Endothelial cell of coronary artery (primary cell): ENCODE results near the gene RARA. TPM values are rescaled to one million over a fixed set of nuclear protein-coding genes. Genes with fewer than 3 reads are reported as not detected.

Experiments used
- total RNA-seq: library from RNA; depleted of rRNA; stranded (reverse); fragments of >200 nt; gene quantifications from 2 replicates; pipeline ENCODE4 v1.2.3, GENCODE V29; 2014

The RARA gene
- total RNA-seq, result 7.6 and 11.5 TPM in 2 replicates

GRCh38 chr17:40309031-40309948 is at the start of gene RARA:
RARA (plus strand) TSS chr17:40309180; CDS start chr17:40331219, 22,039 bp downstream.

GRCh38 chr17:40287494-40288369 is 21.2 kb upstream of the RARA start, which contains the start of gene CDC6:
CDC6 (plus strand) TSS chr17:40287879; CDS start chr17:40289421, 1,542 bp downstream.

GRCh38 chr17:40364121-40364861 is 55.3 kb downstream of the RARA start, which contains the start of gene GJD3:
GJD3 (minus strand) TSS chr17:40364737; CDS start chr17:40363815, 922 bp downstream.

Other genes starting within 250 kb of the RARA start
- gene THRA, start 246.2 kb upstream of the RARA start, total RNA-seq, result 13.2 and 20.2 TPM in 2 replicates
- gene NR1D1, start 208.6 kb upstream of the RARA start, total RNA-seq, result 0.54 and 0.75 TPM in 2 replicates
- gene MSL1, start 187.2 kb upstream of the RARA start, total RNA-seq, result 33.3 and 40.9 TPM in 2 replicates
- 22.2 and 28.4 TPM in 2 replicates for gene CASC3, start 168.6 kb upstream of the RARA start, total RNA-seq
- gene RAPGEFL1, start 131.7 kb upstream of the RARA start, total RNA-seq, result 0.99 and 1.3 TPM in 2 replicates
- gene WIPF2, start 89.9 kb upstream of the RARA start, total RNA-seq, result 5.7 and 7.8 TPM in 2 replicates
- 8.6 and 19.4 TPM in 2 replicates for gene CDC6, start 21.3 kb upstream of the RARA start, total RNA-seq
- gene GJD3, start 55.6 kb downstream of the RARA start, total RNA-seq, result 0.18 TPM in 1 of 2 replicates, not detected in the other
- gene TOP2A, start 108.7 kb downstream of the RARA start, total RNA-seq, result 33.9 and 74.6 TPM in 2 replicates
- 149 and 165 TPM in 2 replicates for gene IGFBP4, start 134.3 kb downstream of the RARA start, total RNA-seq
- not detected in 2 replicates for gene TNS4, start 192.4 kb downstream of the RARA start, total RNA-seq